ENCODE measurements around the gene DNMT3A.

Gene DNMT3A

GRCh38 chr2:25300001-25300400, 41.7 kb downstream of the DNMT3A start:
- Histone ChIP-seq H3K27ac (ENCODE audit: insufficient read depth, low read length, poor library complexity, severe bottlenecking) (no peak overlapping the region), H3K4me3 (ENCODE audit: insufficient read depth, low read depth, low read length, poor library complexity, severe bottlenecking) (no peak overlapping the region), H3K27me3 (replicated peaks; ENCODE audit: control insufficient read depth, insufficient read depth, low read length, poor library complexity, severe bottlenecking) (no peaks in the 10 kb centered on the region), H3K4me1 (ENCODE audit: control insufficient read depth, insufficient read depth, low read length, poor library complexity, severe bottlenecking) (peaks cover 30% of the 10 kb centered on the region), H3K36me3 (ENCODE audit: control insufficient read depth, insufficient read depth, low read length) (peaks cover 25% of the 10 kb centered on the region), H3K9me3 (ENCODE audit: control insufficient read depth, low read length) (no peaks in the 10 kb centered on the region)
- DNase-seq = no peak

GRCh38 chr2:25298776-25299431, 42.8 kb downstream of the DNMT3A start:
- Histone ChIP-seq H3K4me1 (ENCODE audit: control insufficient read depth, insufficient read depth, low read length, poor library complexity, severe bottlenecking) (peaks cover 36% of the 10 kb centered on the region), H3K27ac (ENCODE audit: insufficient read depth, low read length, poor library complexity, severe bottlenecking) (no peak overlapping the region), H3K9me3 (ENCODE audit: control insufficient read depth, low read length) (no peaks in the 10 kb centered on the region), H3K4me3 (ENCODE audit: insufficient read depth, low read depth, low read length, poor library complexity, severe bottlenecking) (no peak overlapping the region), H3K36me3 (ENCODE audit: control insufficient read depth, insufficient read depth, low read length) (peaks cover 23% of the 10 kb centered on the region), H3K27me3 (replicated peaks; ENCODE audit: control insufficient read depth, insufficient read depth, low read length, poor library complexity, severe bottlenecking) (no peaks in the 10 kb centered on the region)
- DNase-seq = no peak

GRCh38 chr2:25297738-25298137, 44.0 kb downstream of the DNMT3A start:
- peaks cover 40% of the 10 kb centered on the region for H3K4me1 ChIP-seq (ENCODE audit: control insufficient read depth, insufficient read depth, low read length, poor library complexity, severe bottlenecking)
- no peak for DNase-seq

GRCh38 chr2:25295621-25296020, 46.1 kb downstream of the DNMT3A start:
- Histone ChIP-seq H3K27ac (ENCODE audit: insufficient read depth, low read length, poor library complexity, severe bottlenecking) (peak overlapping the region; percentile 79), H3K27me3 (replicated peaks; ENCODE audit: control insufficient read depth, insufficient read depth, low read length, poor library complexity, severe bottlenecking) (no peaks in the 10 kb centered on the region), H3K4me1 (ENCODE audit: control insufficient read depth, insufficient read depth, low read length, poor library complexity, severe bottlenecking) (peaks cover 27% of the 10 kb centered on the region), H3K36me3 (ENCODE audit: control insufficient read depth, insufficient read depth, low read length) (peaks cover 14% of the 10 kb centered on the region), H3K9me3 (ENCODE audit: control insufficient read depth, low read length) (no peaks in the 10 kb centered on the region), H3K4me3 (ENCODE audit: insufficient read depth, low read depth, low read length, poor library complexity, severe bottlenecking) (peak overlapping the region; percentile 8)
- DNase-seq = no peak

More at GRCh38 chr2:25297738-25298137, 44.0 kb downstream of the DNMT3A start:
- no peaks in the 10 kb centered on the region for H3K9me3 ChIP-seq (ENCODE audit: control insufficient read depth, low read length)
- H3K27me3 ChIP-seq (replicated peaks; ENCODE audit: control insufficient read depth, insufficient read depth, low read length, poor library complexity, severe bottlenecking) = no peaks in the 10 kb centered on the region
- no peak overlapping the region for H3K4me3 ChIP-seq (ENCODE audit: insufficient read depth, low read depth, low read length, poor library complexity, severe bottlenecking)
- no peak overlapping the region for H3K27ac ChIP-seq (ENCODE audit: insufficient read depth, low read length, poor library complexity, severe bottlenecking)
- H3K36me3 ChIP-seq (ENCODE audit: control insufficient read depth, insufficient read depth, low read length) = peaks cover 14% of the 10 kb centered on the region

- Histone ChIP-seq H3K36me3 (ENCODE audit: control insufficient read depth, insufficient read depth, low read length) (peaks cover 10% of the 10 kb centered on the region), H3K27ac (ENCODE audit: insufficient read depth, low read length, poor library complexity, severe bottlenecking) (peak overlapping the region; percentile 79), H3K9me3 (ENCODE audit: control insufficient read depth, low read length) (no peaks in the 10 kb centered on the region), H3K4me3 (ENCODE audit: insufficient read depth, low read depth, low read length, poor library complexity, severe bottlenecking) (peak overlapping the region; percentile 8), H3K4me1 (ENCODE audit: control insufficient read depth, insufficient read depth, low read length, poor library complexity, severe bottlenecking) (peaks cover 27% of the 10 kb centered on the region), H3K27me3 (replicated peaks; ENCODE audit: control insufficient read depth, insufficient read depth, low read length, poor library complexity, severe bottlenecking) (no peaks in the 10 kb centered on the region)
- peak; percentile 64 to 75 (median 66) for DNase-seq
Observed at GRCh38 chr2:25294573-25295462, 46.9 kb downstream of the DNMT3A start.

- H3K4me3 ChIP-seq (ENCODE audit: insufficient read depth, low read depth, low read length, poor library complexity, severe bottlenecking) = peak overlapping the region; percentile 8
- H3K9me3 ChIP-seq (ENCODE audit: control insufficient read depth, low read length) = no peaks in the 10 kb centered on the region
- peak overlapping the region; percentile 79 for H3K27ac ChIP-seq (ENCODE audit: insufficient read depth, low read length, poor library complexity, severe bottlenecking)
- peaks cover 27% of the 10 kb centered on the region for H3K4me1 ChIP-seq (ENCODE audit: control insufficient read depth, insufficient read depth, low read length, poor library complexity, severe bottlenecking)
- no peaks in the 10 kb centered on the region for H3K27me3 ChIP-seq (replicated peaks; ENCODE audit: control insufficient read depth, insufficient read depth, low read length, poor library complexity, severe bottlenecking)
- no peak for DNase-seq
- H3K36me3 ChIP-seq (ENCODE audit: control insufficient read depth, insufficient read depth, low read length) = peaks cover 7% of the 10 kb centered on the region
Observed at GRCh38 chr2:25293958-25294562, 47.7 kb downstream of the DNMT3A start.

- peak overlapping the region; percentile 44 for H3K27ac ChIP-seq (ENCODE audit: insufficient read depth, low read length, poor library complexity, severe bottlenecking)
- peaks cover 27% of the 10 kb centered on the region for H3K4me1 ChIP-seq (ENCODE audit: control insufficient read depth, insufficient read depth, low read length, poor library complexity, severe bottlenecking)
- H3K27me3 ChIP-seq (replicated peaks; ENCODE audit: control insufficient read depth, insufficient read depth, low read length, poor library complexity, severe bottlenecking) = no peaks in the 10 kb centered on the region
- no peak for DNase-seq
- peaks cover 3% of the 10 kb centered on the region for H3K36me3 ChIP-seq (ENCODE audit: control insufficient read depth, insufficient read depth, low read length)
- no peaks in the 10 kb centered on the region for H3K9me3 ChIP-seq (ENCODE audit: control insufficient read depth, low read length)
- H3K4me3 ChIP-seq (ENCODE audit: insufficient read depth, low read depth, low read length, poor library complexity, severe bottlenecking) = no peak overlapping the region
Observed at GRCh38 chr2:25293145-25293544, 48.6 kb downstream of the DNMT3A start.

- H3K36me3 ChIP-seq (ENCODE audit: control insufficient read depth, insufficient read depth, low read length) = no peaks in the 10 kb centered on the region
- no peak overlapping the region for H3K27ac ChIP-seq (ENCODE audit: insufficient read depth, low read length, poor library complexity, severe bottlenecking)
- no peak overlapping the region for H3K4me3 ChIP-seq (ENCODE audit: insufficient read depth, low read depth, low read length, poor library complexity, severe bottlenecking)
- H3K4me1 ChIP-seq (ENCODE audit: control insufficient read depth, insufficient read depth, low read length, poor library complexity, severe bottlenecking) = peaks cover 27% of the 10 kb centered on the region
- no peak for DNase-seq
- H3K9me3 ChIP-seq (ENCODE audit: control insufficient read depth, low read length) = no peaks in the 10 kb centered on the region
- H3K27me3 ChIP-seq (replicated peaks; ENCODE audit: control insufficient read depth, insufficient read depth, low read length, poor library complexity, severe bottlenecking) = no peaks in the 10 kb centered on the region
Observed at GRCh38 chr2:25292408-25292807, 49.3 kb downstream of the DNMT3A start.

GRCh38 chr2:25290811-25291495, 50.8 kb downstream of the DNMT3A start:
- DNase-seq = no peak

More at GRCh38 chr2:25290811-25291495, 50.8 kb downstream of the DNMT3A start:
- peaks cover 36% of the 10 kb centered on the region for H3K4me1 ChIP-seq (ENCODE audit: control insufficient read depth, insufficient read depth, low read length, poor library complexity, severe bottlenecking)
- H3K36me3 ChIP-seq (ENCODE audit: control insufficient read depth, insufficient read depth, low read length) = no peaks in the 10 kb centered on the region
- H3K27ac ChIP-seq (ENCODE audit: insufficient read depth, low read length, poor library complexity, severe bottlenecking) = no peak overlapping the region
- no peak overlapping the region for H3K4me3 ChIP-seq (ENCODE audit: insufficient read depth, low read depth, low read length, poor library complexity, severe bottlenecking)
- H3K27me3 ChIP-seq (replicated peaks; ENCODE audit: control insufficient read depth, insufficient read depth, low read length, poor library complexity, severe bottlenecking) = no peaks in the 10 kb centered on the region
- H3K9me3 ChIP-seq (ENCODE audit: control insufficient read depth, low read length) = no peaks in the 10 kb centered on the region
